ENCODE measurements around the gene ABHD17C.

- TF ChIP-seq CTCF (conservative IDR thresholded peaks at IDR 0.05; ENCODE audit: low read length) = no peak
- TF ChIP-seq EZH2phosphoT487 (IDR thresholded peaks at IDR 0.05; ENCODE audit: borderline replicate concordance) = no peak
Observed at GRCh38 chr15:80755885-80756284, 60.8 kb downstream of the ABHD17C start.
